Ramos (cell line): Measurements from ENCODE around the gene TLR5.

ENCODE experiments used
- in situ Hi-C: fragments of 300-500 bp; cut with MboI; formaldehyde crosslinking; loops from one replicate; pipeline ENCODE4 v1.14.3; 2022; ENCODE audit warnings: low sequenced_read_pairs; ENCODE audit not compliant: unreplicated experiment

The TLR5 gene

GRCh38 chr1:223076362-223076761, 66.7 kb downstream of the TLR5 start:
- in situ Hi-C loops: loop anchor here (25.0 kb wide), 1 partner anchor 289 kb away; no protein-coding TSS in a partner anchor

- in situ Hi-C loops: loop anchor here (25.0 kb wide), 1 partner anchor 289 kb away; no protein-coding TSS in a partner anchor
Observed at GRCh38 chr1:223075834-223076233, 67.2 kb downstream of the TLR5 start.

- in situ Hi-C loops: loop anchor here (25.0 kb wide), 1 partner anchor 287 kb away; no protein-coding TSS in a partner anchor
Observed at GRCh38 chr1:223074445-223075300, 68.4 kb downstream of the TLR5 start.

GRCh38 chr1:223068900-223069665, 74.0 kb downstream of the TLR5 start:
- in situ Hi-C loops: no loop called here

GRCh38 chr1:223067914-223068313, 75.1 kb downstream of the TLR5 start:
- in situ Hi-C loops: no loop called here

- in situ Hi-C loops: no loop called here
Observed at GRCh38 chr1:223066415-223066814, 76.6 kb downstream of the TLR5 start.

- in situ Hi-C loops: no loop called here
Observed at GRCh38 chr1:223062177-223062576, 80.9 kb downstream of the TLR5 start.

GRCh38 chr1:223059526-223059925, 83.5 kb downstream of the TLR5 start:
- in situ Hi-C loops: no loop called here
